ENCODE measurements around the gene LEKR1.

DNA sequence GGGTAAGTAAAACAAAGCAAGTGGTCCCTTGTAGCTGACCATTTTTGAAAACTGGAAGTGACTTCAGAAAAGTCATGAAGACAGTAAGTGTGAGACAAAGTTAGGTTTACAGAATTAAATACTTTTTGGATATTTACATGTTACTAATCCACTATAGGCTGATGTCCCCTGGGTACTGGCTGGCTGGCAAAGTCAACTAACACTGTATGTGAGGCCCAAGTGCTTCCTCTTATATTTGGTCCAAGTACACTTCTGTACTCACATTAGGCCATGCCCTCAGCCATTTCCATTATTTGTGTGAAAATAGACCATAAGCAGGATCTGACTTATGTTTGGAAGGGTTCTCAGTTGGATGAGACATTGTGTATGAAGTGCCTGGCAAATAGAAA lies 5.5 kb upstream of the LEKR1 start:
- no peak for TF ChIP-seq POLR2A (IDR thresholded peaks at IDR 0.05)
- no peak for TF ChIP-seq CTCF (IDR thresholded peaks at IDR 0.05)

Measured in testis (tissue), 2 donors.